GM21360 (cell line): ENCODE results near the gene ZNF630.
"Not testable (repeated sequence)": the region's sequence is repeated elsewhere in the genome, so short reads cannot be mapped to it uniquely, and the experiment has no call there.

ENCODE experiments used
- ATAC-seq: cut with Tn5 transposase; IDR thresholded peaks from one replicate; pipeline ENCODE4 v1.9.1; 2021; ENCODE audit warnings: mild to moderate bottlenecking, moderate library complexity; ENCODE audit not compliant: unreplicated experiment

The ZNF630 gene

GRCh38 chrX:48030641-48031173, 40.7 kb downstream of the ZNF630 start:
- not testable (repeated sequence) for ATAC-seq

- no peak for ATAC-seq
Measured at GRCh38 chrX:48030237-48030636, 41.2 kb downstream of the ZNF630 start.

- no peak for ATAC-seq
Measured at GRCh38 chrX:48028091-48028490, 43.3 kb downstream of the ZNF630 start.

- not testable (repeated sequence) for ATAC-seq
Measured at GRCh38 chrX:48027545-48027944, 43.9 kb downstream of the ZNF630 start.

GRCh38 chrX:48025561-48025960, 45.9 kb downstream of the ZNF630 start:
- no peak for ATAC-seq

- ATAC-seq = no peak
Measured at GRCh38 chrX:48022738-48023137, 48.7 kb downstream of the ZNF630 start.

GRCh38 chrX:48022100-48022499, 49.3 kb downstream of the ZNF630 start:
- ATAC-seq = no peak

GRCh38 chrX:48021026-48021900, 50.2 kb downstream of the ZNF630 start:
- ATAC-seq = no peak

- not testable (repeated sequence) for ATAC-seq
Measured at GRCh38 chrX:48020472-48020871, 51.0 kb downstream of the ZNF630 start.

GRCh38 chrX:48019892-48020291, 51.5 kb downstream of the ZNF630 start:
- not testable (repeated sequence) for ATAC-seq

- not testable (repeated sequence) for ATAC-seq
Measured at GRCh38 chrX:48016583-48017310, 54.7 kb downstream of the ZNF630 start.

GRCh38 chrX:48009445-48009960, 61.9 kb downstream of the ZNF630 start:
- ATAC-seq = not testable (repeated sequence)
